Fibroblast of skin of right quadriceps (primary cell): ENCODE data around the gene PRKG2.
"Not testable (repeated sequence)": the region's sequence is repeated elsewhere in the genome, so short reads cannot be mapped to it uniquely, and the experiment has no call there.

Source experiments
- DNase-seq: peaks from one replicate; pipeline ENCODE4 v3.0.0-alpha.2; 2013

PRKG2 gene, protein sequence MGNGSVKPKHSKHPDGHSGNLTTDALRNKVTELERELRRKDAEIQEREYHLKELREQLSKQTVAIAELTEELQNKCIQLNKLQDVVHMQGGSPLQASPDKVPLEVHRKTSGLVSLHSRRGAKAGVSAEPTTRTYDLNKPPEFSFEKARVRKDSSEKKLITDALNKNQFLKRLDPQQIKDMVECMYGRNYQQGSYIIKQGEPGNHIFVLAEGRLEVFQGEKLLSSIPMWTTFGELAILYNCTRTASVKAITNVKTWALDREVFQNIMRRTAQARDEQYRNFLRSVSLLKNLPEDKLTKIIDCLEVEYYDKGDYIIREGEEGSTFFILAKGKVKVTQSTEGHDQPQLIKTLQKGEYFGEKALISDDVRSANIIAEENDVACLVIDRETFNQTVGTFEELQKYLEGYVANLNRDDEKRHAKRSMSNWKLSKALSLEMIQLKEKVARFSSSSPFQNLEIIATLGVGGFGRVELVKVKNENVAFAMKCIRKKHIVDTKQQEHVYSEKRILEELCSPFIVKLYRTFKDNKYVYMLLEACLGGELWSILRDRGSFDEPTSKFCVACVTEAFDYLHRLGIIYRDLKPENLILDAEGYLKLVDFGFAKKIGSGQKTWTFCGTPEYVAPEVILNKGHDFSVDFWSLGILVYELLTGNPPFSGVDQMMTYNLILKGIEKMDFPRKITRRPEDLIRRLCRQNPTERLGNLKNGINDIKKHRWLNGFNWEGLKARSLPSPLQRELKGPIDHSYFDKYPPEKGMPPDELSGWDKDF

DNA sequence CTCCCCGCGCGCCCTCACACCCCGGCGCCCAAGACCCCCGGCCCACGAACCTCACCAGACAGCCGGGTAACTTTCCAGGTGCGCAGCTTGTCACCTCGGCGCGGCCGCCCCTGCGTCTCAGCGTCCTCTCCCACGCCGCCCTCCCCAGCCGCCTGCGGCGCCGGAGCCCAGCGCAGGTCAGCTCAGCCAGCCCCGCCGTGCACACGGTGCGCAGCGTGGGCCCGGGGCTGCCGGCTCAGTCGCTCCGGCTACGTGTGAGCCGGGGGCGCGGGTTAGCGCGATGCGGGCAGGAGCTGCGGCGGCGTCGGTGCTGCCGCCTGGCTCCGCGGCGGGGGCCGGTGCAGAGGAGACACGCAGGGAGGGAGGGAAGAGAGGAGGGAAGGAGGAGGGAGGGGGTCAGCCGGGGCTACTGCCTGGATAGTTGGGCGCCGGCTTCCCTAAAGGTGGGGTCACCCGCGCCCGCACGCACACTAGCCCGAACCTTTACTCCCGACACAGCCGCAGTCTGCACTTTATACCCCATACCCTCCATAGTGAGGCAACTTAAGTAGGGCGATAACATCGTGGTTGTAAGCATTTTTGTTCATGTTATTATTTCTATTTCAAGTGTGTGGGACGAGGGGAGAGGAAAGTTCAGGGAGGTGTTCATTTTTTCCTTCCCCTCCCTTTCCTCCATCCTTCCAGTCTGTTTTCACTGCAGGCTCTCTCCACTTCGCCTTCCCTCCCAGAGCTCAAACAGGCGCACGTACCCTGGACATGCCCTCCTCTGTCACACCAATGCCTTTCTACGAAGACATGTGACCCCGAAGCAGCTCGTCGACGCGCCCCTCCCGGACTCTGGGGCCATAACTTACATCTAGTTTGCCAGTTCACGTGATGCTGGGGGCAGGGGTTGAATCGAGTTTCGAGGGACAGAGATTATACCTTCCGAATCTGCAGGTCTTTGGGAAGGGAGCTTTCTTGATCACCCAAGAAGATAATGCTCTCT, at the start of gene PRKG2:
Gene PRKG2 (minus strand): TSS at position 342 of the 988 bp plus-strand sequence. CDS start 10,175 bp downstream, outside the sequence.
- peak; percentile 15 for DNase-seq

DNA sequence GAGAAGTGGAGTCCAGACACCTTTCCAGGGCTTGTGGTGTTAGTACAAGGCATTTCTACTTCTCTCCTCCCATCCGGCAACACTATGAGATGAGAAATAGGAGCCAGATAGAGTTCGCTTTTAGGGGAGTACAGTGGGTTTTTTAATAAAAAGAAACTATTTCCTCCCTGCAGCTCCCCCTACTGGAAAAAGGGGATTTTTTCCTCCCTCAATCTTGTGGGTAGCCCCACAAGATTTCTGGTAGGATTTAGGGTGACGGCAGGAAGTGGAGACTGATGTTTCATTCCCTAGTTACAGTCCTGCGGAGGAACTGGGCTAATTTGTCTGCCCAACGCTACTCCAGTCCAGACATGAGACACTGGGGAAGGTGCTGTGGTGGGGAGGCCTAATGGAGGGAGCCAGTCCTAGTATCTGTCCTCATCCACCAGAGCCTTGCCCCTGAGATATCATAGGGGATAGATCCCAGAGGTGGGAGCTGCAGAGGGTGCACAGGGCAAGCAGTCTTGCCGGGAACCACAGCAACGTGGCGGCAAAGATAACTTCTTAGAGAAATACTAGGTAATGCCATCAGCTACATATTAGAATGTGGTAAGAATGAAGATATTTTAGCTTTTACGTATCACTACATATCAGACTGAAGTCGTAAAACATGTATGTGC, 45.5 kb upstream of the PRKG2 start:
- no peak for DNase-seq

DNA sequence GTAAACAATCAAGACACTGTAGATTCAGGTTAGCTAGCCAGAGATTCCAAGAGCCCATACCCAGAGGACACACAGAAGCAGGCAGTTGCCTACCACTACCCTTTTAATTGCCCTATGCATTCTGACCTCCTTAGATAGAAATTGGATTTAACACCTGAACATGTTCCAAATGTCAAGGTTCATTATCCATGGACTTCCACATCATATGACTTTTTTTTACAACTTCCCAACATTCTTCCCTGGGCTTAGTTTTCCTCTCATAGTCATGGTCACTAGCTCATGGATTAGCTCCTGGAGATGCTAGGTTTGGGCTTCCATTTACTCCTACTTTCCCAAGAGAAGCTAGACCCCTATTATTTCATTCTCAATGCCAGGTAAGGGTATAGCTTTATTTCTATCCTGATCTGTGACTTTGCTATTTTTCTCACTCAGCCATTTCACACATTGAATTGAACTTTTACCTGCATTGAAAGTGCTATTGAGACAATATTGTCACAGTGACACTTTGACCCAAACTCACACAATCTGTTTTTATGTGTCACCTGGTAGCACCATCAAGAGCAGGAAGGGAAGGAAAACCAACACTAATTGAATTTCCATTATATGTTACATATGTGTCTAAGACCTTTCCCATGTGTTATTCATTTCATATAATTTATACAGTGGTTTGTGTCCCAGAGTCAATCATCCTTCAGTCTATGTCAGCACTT, 44.0 kb upstream of the PRKG2 start:
- DNase-seq: no peak

DNA sequence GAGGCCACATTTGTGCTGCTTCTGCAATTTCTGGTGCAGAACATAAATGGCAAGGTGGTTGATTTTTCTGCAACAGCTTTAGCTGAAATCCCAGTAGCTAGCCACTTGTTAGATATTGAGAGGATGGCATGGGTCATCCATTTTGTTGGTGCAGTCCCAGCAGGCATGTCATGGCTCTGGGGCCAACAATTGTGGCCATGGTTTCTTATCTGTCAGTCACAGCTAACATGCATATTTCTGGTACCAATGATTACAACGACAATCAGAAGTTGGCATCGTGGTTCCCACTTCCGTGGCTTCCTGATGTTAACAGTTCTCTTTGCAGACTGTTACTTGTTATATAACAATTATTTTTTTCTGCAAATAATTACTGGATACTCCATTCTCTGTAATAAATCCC, 42.8 kb upstream of the PRKG2 start:
- DNase-seq: no peak

DNA sequence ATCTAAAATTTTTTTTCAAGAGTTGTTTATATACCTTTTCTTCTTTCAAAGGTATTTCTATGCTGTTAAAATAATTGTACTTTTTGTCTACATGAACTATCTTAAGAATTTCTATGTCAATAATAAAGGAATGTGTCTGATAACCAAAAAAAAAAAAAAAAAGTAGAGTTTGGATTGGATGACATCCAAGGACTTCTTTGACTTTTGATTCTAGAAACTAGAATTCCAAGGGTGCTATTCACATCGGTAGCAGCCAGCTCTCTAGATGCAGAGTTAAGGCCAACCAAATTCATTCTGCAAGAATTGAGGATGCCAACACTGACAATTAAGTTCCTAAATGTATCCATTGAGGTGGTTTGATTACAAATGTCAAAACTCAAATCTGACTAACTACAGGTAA, 42.0 kb upstream of the PRKG2 start:
- DNase-seq: peak; percentile 78

DNA sequence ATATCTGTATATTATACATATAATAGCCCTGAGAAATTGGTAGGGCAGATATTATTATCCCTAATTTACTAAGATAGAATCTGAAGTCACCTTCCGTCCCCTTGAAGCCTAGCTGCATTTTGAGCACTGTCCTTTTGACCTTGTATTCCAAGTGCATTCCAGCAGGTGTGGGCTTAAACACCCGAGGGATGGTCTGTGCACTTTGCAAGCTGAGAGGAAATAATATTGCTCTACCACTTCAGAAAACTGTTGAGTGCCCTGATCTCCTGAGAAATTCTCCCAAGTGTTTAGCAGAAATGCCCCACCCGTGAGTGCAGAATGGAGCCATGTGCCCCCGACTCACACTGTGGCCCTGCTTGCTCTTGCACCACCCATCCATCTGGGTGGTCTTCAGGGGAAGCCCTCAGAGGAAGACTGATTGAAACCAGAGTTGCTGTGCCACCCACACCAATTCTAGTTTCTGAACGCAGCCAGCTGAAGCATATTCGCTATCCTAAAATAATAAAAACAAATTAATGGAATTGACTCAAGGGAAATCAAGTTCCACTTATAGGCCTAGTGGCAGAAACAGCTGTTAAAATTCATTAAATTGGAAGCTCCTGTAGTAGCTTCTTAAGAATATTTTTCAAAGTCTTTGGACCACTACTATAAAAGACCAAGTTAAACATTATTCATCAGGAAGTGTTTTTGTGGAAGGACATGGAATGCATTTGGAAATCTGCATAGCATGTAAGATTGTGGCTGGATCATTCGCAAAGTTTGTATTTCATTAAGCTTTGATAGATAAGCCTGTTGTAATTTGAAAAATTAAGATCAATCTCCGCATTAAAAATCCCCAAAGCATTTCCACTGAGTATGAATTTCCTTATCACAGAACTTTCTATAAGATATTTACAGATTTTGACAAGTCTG, 41.3 kb upstream of the PRKG2 start:
- DNase-seq: peak; percentile 37

DNA sequence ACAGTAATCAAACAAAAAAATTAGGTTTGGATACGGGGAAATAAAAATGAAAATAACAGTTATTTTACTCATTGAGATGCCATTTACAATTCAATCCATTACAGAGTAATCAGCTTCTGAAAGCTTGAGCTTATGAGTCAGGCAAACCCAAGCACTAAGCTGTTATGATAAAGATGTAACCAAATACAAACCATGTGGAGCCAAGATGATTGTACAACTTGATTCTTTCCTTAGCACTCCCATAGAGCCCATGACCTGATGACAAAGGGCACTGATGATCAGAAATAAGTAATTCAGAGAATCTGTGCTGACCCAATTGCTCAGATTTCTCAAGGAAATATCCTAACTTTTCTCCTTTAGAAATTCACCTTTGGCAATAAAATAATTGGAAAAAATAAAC, 40.5 kb upstream of the PRKG2 start:
- peak; percentile 88 for DNase-seq

DNA sequence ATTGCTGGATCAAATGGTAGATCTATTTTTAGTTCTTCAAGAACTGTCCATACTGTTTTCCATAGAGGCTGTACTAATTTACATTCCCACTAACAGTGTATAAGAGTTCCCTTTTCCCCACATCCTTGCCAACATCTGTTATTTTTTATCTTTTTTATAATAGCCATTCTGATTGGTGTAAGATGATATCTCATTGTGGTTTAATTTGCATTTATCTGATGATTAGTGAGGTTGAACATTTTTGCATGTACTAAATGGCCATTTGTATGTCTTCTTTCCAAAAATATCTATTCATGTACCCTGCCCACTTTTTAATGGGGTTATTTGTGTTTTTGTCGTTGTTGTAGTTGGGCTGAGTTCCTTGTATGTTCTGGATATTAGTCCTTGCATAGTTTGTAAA, 35.4 kb upstream of the PRKG2 start:
- DNase-seq: no peak

DNA sequence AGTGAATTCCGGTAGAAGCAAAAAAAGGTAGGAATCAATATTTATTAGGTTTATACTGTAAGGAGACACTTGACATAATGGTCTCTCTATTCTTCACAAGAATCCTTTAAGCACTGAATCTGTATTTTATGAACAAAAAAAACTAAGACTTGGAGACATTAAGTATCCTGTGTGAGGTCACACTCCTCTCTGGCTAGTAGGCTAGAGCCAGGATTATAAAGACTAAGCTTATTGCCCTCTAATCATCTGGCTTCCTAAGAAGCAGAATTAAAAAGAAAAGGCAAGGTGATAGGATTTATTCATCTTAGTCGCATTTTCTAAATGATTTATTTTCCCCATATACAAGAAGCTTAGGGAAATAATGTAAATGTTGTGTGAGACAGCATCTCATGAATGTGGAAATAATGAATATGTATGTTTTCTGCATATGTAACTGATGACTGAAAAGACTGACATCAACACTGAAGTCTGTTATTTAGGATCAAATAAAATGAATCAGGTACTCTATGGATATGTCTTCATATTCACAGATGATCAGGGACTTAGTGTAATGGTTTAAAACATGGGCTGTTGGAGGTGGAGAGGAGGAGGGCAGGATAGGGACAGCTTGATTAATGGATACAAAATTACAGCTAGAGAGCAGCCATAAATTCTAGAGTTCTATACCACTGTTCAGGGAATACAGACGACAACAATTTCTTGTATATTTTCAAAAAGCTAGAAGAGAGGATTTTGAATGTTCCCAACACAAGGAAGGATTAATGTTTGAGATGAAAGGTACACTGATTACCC, 30.4 kb upstream of the PRKG2 start:
- no peak for DNase-seq

DNA sequence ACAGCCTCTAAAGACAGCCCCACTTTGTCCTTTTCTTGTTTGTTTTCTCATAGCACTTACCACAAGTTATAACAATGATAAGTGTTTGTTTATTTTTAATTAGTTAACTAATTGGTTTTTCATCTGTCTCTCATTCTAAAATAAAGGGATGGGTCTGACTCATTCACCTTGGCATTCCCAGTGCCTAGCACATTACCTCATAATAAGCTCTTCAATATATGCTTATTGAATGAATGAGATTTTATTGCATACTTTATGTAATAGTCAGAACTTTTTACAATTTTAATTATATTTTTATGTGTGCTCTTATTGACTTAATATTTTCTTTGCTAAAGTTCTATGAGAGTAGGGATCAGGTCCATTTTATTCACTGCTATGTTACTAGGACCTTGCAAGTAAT, 22.8 kb upstream of the PRKG2 start:
- peak; percentile 13 for DNase-seq

DNA sequence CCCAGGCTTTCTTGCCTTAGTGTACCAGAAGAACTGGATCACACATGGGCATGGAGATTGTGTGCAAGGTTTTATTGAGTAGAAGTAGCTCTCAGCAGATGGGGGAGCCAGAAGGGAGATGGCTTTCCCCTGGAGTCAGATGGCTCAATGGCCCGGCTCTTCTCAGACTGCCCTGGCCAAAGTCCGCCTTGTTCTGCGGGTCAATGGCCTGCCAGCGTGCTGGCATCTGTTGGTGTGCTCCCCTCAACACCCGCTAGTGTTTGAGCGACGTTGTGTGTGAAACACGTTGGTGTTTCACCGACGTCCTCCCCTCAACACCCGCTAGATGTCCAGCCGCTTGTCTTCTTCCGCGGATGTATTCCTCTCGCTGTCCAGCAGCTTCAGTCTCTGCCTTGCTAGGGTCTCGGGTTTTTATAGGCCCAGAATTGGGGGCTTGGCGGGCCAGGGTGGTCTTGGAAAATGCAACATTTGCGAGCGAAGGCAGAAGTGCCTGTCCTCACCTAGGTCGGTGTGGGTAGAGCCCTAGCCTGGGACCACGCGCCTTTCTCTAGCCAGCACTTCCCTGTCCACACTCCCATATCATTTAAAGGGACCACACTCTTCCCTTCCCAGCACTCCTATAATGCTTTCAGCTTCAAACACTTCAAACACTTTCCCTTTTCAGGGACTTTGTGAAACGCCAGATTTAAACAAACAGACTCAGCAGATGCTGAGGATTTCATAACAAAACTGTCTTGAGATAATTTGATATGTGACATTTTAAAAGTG, 21.1 kb upstream of the PRKG2 start:
- DNase-seq: no peak

DNA sequence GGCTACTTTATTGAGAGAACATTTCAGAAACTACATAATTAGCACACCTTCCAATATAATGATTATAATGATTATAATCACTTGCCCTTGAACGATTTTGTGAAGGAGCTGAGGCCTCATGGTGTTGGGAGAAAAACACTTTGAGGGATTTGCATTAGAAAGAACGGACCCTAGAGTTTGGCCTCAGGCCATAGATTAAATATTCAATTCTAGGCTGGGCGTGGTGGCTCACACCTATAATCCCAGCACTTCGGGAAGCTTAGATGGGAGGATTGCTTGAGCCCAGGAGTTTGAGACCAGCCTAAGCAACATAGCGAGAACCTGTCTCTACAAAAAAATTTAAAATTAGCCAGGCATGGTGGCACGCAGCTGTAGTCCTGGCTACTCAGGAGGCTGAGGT, 12.9 kb upstream of the PRKG2 start:
- DNase-seq: no peak

DNA sequence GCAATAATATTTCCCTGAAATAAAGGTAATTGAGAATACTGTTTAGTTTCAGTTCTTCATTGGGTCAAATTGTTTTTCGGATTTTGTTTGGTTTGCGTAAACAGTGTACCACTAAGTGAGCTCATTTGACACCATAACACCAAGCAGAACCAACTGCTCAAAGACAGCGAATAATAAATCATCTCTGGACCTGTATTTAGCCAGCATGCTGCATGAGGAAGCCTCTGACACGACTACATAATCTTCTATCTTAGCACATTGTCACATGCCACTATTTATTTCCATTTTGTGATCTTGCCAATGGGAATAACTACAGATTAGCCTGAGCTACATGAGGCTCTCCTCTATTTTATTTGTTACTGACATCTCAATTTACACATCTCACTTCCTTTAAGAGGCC, 12.1 kb upstream of the PRKG2 start:
- DNase-seq: no peak

DNA sequence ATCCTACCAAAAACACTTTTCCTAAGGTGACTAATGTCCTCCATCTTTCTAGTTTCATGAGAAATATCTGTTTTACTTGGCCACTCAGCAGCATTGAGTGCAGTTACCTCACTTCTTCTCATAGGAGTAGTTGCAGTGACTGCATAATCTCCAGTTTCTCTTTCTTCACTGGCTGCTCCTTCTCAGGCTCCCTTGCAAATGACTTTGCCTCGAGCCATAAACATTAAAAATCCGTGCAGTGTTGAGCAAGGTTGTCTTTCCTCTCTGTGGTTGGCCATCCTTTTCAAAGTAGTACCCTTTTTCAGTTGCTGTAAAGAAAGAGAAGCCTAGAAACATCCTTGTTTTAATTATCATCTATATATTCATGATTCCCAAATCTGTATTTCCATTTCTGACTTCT, 10.2 kb upstream of the PRKG2 start:
- DNase-seq: no peak

DNA sequence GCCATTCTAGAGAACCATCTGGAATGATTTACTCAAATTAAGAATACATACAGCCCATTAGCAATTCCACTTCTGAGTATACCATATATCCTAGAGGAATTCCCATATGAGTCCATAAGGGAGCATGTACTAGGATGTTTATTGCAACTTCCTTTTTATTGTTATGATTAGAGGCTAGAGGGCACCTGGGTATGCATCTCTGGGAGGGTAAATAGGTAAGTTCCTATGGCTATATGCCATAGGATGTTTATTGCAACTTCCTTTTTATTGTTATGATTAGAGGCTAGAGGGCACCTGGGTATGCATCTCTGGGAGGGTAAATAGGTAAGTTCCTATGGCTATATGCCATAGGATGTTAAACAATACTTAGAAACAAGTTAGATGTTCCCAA, 7.1 kb upstream of the PRKG2 start:
- not testable (repeated sequence) for DNase-seq

DNA sequence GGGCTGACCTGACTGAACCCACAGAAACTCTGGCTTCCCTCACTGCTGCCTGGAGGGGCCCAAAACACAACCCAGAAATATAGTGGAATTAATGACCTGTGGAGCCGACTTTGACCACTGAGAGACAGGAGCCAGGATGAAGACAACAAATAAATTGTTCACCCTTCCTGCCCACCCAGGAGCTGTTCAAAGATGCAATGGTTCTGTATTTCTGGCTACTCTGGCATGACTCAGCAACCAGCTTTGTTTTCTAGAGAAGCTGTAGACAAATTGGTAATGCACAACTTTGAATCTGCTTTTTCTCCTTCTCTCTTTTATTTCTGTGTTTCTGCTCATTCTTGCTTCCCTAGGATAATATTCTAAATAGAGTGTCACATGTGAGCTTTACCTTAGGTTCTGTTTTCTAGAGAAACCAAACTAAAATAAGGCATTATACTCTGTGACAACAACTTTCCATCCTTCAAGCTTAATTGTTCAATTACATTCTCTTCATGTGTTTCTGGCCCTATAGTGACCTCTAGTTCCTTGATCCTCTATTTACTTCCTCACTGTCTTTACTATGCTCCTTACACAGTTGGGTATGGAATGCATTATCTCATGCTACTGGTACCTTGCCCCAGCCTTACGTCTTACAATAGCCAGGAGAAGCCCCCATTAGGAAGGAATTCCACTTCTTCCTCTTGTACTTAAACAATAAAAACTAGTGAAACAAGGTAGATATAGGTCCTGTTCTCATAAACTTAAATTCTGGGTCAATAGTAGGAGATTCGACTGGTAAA, 6.5 kb upstream of the PRKG2 start:
- DNase-seq: peak; percentile 10

DNA sequence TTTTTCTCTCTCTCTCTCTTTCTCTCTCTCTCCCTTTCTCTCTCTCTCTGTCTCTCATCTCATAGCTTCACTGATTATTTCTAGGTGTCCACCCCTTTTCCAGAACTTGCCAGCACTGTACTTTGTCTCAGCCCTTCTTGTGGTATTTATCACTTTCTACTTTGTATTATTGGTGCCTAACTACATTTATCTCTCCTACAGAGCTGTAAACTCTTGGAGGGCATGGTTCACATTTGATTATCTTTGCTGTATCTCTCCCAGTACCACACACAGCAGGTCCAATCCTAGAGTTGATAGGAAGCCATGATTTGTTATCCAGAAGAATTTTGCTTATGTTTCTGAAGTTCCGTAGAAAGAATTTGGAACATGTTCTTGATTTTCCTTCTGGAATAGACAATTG, 5.2 kb upstream of the PRKG2 start:
- no peak for DNase-seq

DNA sequence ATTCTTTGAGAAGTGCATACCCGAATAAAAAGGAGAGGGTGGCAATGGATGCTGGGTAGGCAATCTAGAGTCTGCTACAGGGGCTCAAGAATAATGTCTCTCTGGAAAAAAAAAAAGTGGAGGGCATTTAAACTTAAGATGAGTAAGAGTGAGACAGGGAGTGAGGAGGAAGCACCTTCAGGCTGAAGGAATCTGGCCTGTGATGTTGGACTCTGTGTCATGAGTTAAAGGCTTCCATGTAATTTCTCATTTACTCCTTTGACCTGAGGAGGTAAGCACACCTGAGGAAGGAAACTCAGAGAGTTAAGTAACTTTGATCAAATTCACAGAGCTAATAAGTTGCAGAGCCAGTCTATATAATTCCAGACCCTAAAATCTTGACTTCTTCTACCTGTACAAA, 3.2 kb upstream of the PRKG2 start:
- no peak for DNase-seq
